Fibroblast of lung (primary cell): ENCODE data around the gene GADL1.

ENCODE experiments used
- EZH2 ChIP-seq: IDR thresholded peaks from 2 replicates; pipeline ENCODE4 v1.5.1; 2012; ENCODE audit warnings: low read length, control low read depth, mild to moderate bottlenecking; ENCODE audit errors: missing control alignments
- TF ChIP-seq, protein P1 (sequence below), 2 donors: IDR thresholded peaks in 1 of 2; conservative IDR thresholded peaks in 1 of 2; 1 replicate in 1 of 2; 2 replicates in 1 of 2; pipeline ENCODE4 v1.5.1; 2011 to 2012; ENCODE audit warnings: low read length in 2 of 2, control low read depth in 1 of 2, inconsistent platforms in 1 of 2, low read depth in 1 of 2, mild to moderate bottlenecking in 1 of 2

DNA sequence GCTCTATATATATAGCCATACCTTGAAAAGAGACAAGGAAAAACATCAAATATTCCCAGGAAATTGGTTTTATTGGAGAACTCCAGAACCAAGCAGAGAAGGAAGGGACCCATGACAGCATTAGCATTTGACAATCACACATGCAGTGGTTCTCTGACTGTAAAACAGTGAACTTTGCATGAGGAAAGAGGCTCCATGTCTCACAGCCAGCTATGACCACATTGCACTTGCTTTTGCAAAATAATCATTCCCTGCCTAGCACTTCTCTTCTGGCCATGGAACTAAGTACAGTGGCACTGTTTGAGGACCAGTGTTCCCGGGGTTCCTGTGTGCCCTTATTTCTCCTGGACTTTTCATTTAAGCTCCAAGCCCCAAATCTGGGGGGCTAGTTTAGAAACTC, 202.5 kb downstream of the GADL1 start:
- TF ChIP-seq, protein P1, sequence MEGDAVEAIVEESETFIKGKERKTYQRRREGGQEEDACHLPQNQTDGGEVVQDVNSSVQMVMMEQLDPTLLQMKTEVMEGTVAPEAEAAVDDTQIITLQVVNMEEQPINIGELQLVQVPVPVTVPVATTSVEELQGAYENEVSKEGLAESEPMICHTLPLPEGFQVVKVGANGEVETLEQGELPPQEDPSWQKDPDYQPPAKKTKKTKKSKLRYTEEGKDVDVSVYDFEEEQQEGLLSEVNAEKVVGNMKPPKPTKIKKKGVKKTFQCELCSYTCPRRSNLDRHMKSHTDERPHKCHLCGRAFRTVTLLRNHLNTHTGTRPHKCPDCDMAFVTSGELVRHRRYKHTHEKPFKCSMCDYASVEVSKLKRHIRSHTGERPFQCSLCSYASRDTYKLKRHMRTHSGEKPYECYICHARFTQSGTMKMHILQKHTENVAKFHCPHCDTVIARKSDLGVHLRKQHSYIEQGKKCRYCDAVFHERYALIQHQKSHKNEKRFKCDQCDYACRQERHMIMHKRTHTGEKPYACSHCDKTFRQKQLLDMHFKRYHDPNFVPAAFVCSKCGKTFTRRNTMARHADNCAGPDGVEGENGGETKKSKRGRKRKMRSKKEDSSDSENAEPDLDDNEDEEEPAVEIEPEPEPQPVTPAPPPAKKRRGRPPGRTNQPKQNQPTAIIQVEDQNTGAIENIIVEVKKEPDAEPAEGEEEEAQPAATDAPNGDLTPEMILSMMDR (conservative IDR thresholded peaks at IDR 0.05 in 1 of 2, IDR thresholded peaks at IDR 0.05 in 1 of 2; ENCODE audit: low read depth in 1 of 2, low read length in 2 of 2) = no peak
- TF ChIP-seq EZH2 = no peak
